Activated gamma-delta T cell (primary cell): ENCODE measurements around the gene CYP11A1.
"Not testable (repeated sequence)": the region's sequence is repeated elsewhere in the genome, so short reads cannot be mapped to it uniquely, and the experiment has no call there.

Experiments
- DNase-seq: peaks from one replicate; lab custom pipeline; 2025; lab: John Stamatoyannopoulos, UW

CYP11A1 gene

GRCh38 chr15:74400915-74401757 lies 33.7 kb upstream of the CYP11A1 start:
- no peak for DNase-seq

- no peak for DNase-seq
Observed at GRCh38 chr15:74400313-74400860, 32.9 kb upstream of the CYP11A1 start.

- no peak for DNase-seq
Observed at GRCh38 chr15:74399511-74400312, 32.3 kb upstream of the CYP11A1 start.

GRCh38 chr15:74399100-74399499 lies 31.7 kb upstream of the CYP11A1 start:
- DNase-seq: no peak

GRCh38 chr15:74398183-74398582 lies 30.7 kb upstream of the CYP11A1 start:
- no peak for DNase-seq

- no peak for DNase-seq
Observed at GRCh38 chr15:74397239-74398068, 30.0 kb upstream of the CYP11A1 start.

- no peak for DNase-seq
Observed at GRCh38 chr15:74396445-74397238, 29.2 kb upstream of the CYP11A1 start.

- DNase-seq: no peak
Observed at GRCh38 chr15:74396146-74396438, 28.6 kb upstream of the CYP11A1 start.

- no peak for DNase-seq
Observed at GRCh38 chr15:74395319-74396145, 28.1 kb upstream of the CYP11A1 start.

- DNase-seq: no peak
Observed at GRCh38 chr15:74394090-74394846, 26.8 kb upstream of the CYP11A1 start.

- no peak for DNase-seq
Observed at GRCh38 chr15:74393423-74393822, 26.0 kb upstream of the CYP11A1 start.

- DNase-seq: no peak
Observed at GRCh38 chr15:74392902-74393301, 25.5 kb upstream of the CYP11A1 start.

- DNase-seq: no peak
Observed at GRCh38 chr15:74392451-74392830, 25.0 kb upstream of the CYP11A1 start.

GRCh38 chr15:74391582-74392450 lies 24.4 kb upstream of the CYP11A1 start:
- no peak for DNase-seq

- DNase-seq: no peak
Observed at GRCh38 chr15:74390647-74391288, 23.3 kb upstream of the CYP11A1 start.

- not testable (repeated sequence) for DNase-seq
Observed at GRCh38 chr15:74390049-74390646, 22.7 kb upstream of the CYP11A1 start.

GRCh38 chr15:74389241-74390048 lies 22.0 kb upstream of the CYP11A1 start:
- DNase-seq: no peak
